Breast epithelium (tissue), 4 donors: ENCODE data around the gene WDR6. TPM values are rescaled to one million over a fixed set of nuclear protein-coding genes. Genes with fewer than 3 reads are reported as not detected.

Source experiments
- DNase-seq, 2 donors: peaks; one replicate each; pipeline ENCODE4 v3.0.0-alpha.2; 2019; ENCODE audit warnings: low spot score in 2 of 2
- H3K27ac ChIP-seq, 2 donors: fragments of 200-600 bp; sonication (generic) in 1 of 2; one replicate each; pipeline ENCODE4 v1.5.1; 2016 to 2019; ENCODE audit warnings: mild to moderate bottlenecking in 1 of 2
- H3K27me3 ChIP-seq, 2 donors: fragments of 200-600 bp; sonication (generic) in 1 of 2; one replicate each; pipeline versions ENCODE4 v1.5.1 to v1.6.0; 2017 to 2019; ENCODE audit warnings: control low read depth in 1 of 2, mild to moderate bottlenecking in 1 of 2
- H3K36me3 ChIP-seq: fragments of 200-600 bp; one replicate; pipeline ENCODE4 v1.5.1; 2019
- H3K4me1 ChIP-seq, 2 donors: fragments of 200-600 bp; sonication (generic); one replicate each; pipeline ENCODE4 v1.5.1; 2016 to 2019; ENCODE audit warnings: control low read depth in 1 of 2
- H3K4me3 ChIP-seq, 3 donors: fragments of 200-600 bp; sonication (generic); 1 replicate in 2 of 3; 2 replicates in 1 of 3; pipeline ENCODE4 v1.5.1; 2016 to 2019; ENCODE audit warnings: mild to moderate bottlenecking in 3 of 3, moderate library complexity in 2 of 3
- H3K9me3 ChIP-seq, 2 donors: fragments of 200-600 bp; sonication (generic) in 1 of 2; one replicate each; pipeline ENCODE4 v1.5.1; 2016 to 2019; ENCODE audit warnings: control low read depth in 1 of 2
- CTCF ChIP-seq, 3 donors: fragments of 450-650 bp; IDR thresholded peaks; one replicate each; pipeline ENCODE4 v1.5.1; 2016 to 2017; ENCODE audit warnings: antibody characterized with exemption in 3 of 3, mild to moderate bottlenecking in 3 of 3, moderate library complexity in 3 of 3
- POLR2A ChIP-seq: fragments of 450-650 bp; IDR thresholded peaks from one replicate; pipeline ENCODE4 v1.6.1; 2016; ENCODE audit warnings: antibody characterized with exemption, mild to moderate bottlenecking, moderate library complexity
- POLR2AphosphoS5 ChIP-seq, 3 donors: sonication (generic); formaldehyde crosslinking; IDR thresholded peaks; one replicate each; pipeline ENCODE4 v1.6.1; 2017; ENCODE audit warnings: antibody characterized with exemption in 3 of 3
- intact Hi-C: fragments of 100-400 bp; cut with DNase I; formaldehyde crosslinking; loops from one replicate; pipeline ENCODE4 v1.15.1; 2023; ENCODE audit warnings: low total_unique reads
- total RNA-seq, 3 donors: library from RNA; depleted of rRNA; stranded (reverse); fragments of >200 nt; gene quantifications; one replicate each; pipeline ENCODE4 v1.1.0, GENCODE V29; 2016

WDR6 gene
- total RNA-seq, 3 donors from 2014 or later: 57.9 to 143 (median 135) TPM

GRCh38 chr3:48999085-48999858 lies 7.9 kb upstream of the WDR6 start:
- TF ChIP-seq POLR2AphosphoS5 (IDR thresholded peaks at IDR 0.05) (no peak), POLR2A (no peak), CTCF (IDR thresholded peaks at IDR 0.05) (no peak)
- H3K27me3 ChIP-seq: no peaks in the 10 kb centered on the region
- H3K27ac ChIP-seq: no peak overlapping the region
- intact Hi-C loops: no loop called here
- H3K9me3 ChIP-seq: no peaks in the 10 kb centered on the region
- no peaks in the 10 kb centered on the region for H3K36me3 ChIP-seq
- no peak for DNase-seq
- no peaks in the 10 kb centered on the region for H3K4me1 ChIP-seq
- no peak overlapping the region for H3K4me3 ChIP-seq

- Histone ChIP-seq H3K27me3 (no peaks in the 10 kb centered on the region), H3K9me3 (no peaks in the 10 kb centered on the region), H3K36me3 (no peaks in the 10 kb centered on the region), H3K27ac (no peak overlapping the region), H3K4me3 (no peak overlapping the region), H3K4me1 (no peaks in the 10 kb centered on the region)
- no peak for TF ChIP-seq POLR2A
- no peak for TF ChIP-seq CTCF (IDR thresholded peaks at IDR 0.05)
- TF ChIP-seq POLR2AphosphoS5 (IDR thresholded peaks at IDR 0.05): no peak
- intact Hi-C loops: no loop called here
- no peak for DNase-seq
Measured at GRCh38 chr3:49001155-49001554, 6.0 kb upstream of the WDR6 start.

- no peaks in the 10 kb centered on the region for H3K36me3 ChIP-seq
- H3K27me3 ChIP-seq: no peaks in the 10 kb centered on the region
- no peak for DNase-seq
- no peak overlapping the region for H3K27ac ChIP-seq
- TF ChIP-seq POLR2AphosphoS5 (IDR thresholded peaks at IDR 0.05) (no peak), POLR2A (no peak), CTCF (IDR thresholded peaks at IDR 0.05) (no peak)
- intact Hi-C loops: no loop called here
- H3K9me3 ChIP-seq: no peaks in the 10 kb centered on the region
- H3K4me1 ChIP-seq: no peaks in the 10 kb centered on the region
- no peak overlapping the region for H3K4me3 ChIP-seq
Measured at GRCh38 chr3:49004352-49005302, 2.6 kb upstream of the WDR6 start.

GRCh38 chr3:49005303-49005680 lies 1.9 kb upstream of the WDR6 start:
- Histone ChIP-seq H3K4me1 (no peaks in the 10 kb centered on the region), H3K27me3 (no peaks in the 10 kb centered on the region), H3K4me3 (no peak overlapping the region), H3K9me3 (no peaks in the 10 kb centered on the region), H3K27ac (peak overlapping the region in 1 of 2 donors; percentile 97), H3K36me3 (no peaks in the 10 kb centered on the region)
- no peak for DNase-seq
- TF ChIP-seq CTCF (IDR thresholded peaks at IDR 0.05) (no peak), POLR2AphosphoS5 (IDR thresholded peaks at IDR 0.05) (no peak), POLR2A (no peak)
- intact Hi-C loops: no loop called here

GRCh38 chr3:49005998-49006397 lies 1.2 kb upstream of the WDR6 start:
- Histone ChIP-seq H3K27ac (peak overlapping the region; percentile 93 to 97), H3K36me3 (no peaks in the 10 kb centered on the region), H3K4me3 (peak overlapping the region in 2 of 3 donors; percentile 74 to 80), H3K4me1 (no peaks in the 10 kb centered on the region), H3K27me3 (no peaks in the 10 kb centered on the region), H3K9me3 (no peaks in the 10 kb centered on the region)
- no peak for DNase-seq
- TF ChIP-seq POLR2AphosphoS5 (IDR thresholded peaks at IDR 0.05) (no peak), CTCF (IDR thresholded peaks at IDR 0.05) (no peak), POLR2A (no peak)
- intact Hi-C loops: no loop called here
